Bronchial epithelial cell (primary cell): ENCODE measurements around the gene DDC. TPM values are rescaled to one million over a fixed set of nuclear protein-coding genes. Genes with fewer than 3 reads are reported as not detected.

Experiments used
- DNase-seq: peaks from one replicate; pipeline ENCODE4 v3.0.0-alpha.2; 2010; ENCODE audit warnings: low read depth
- FAIRE-seq: peaks from 2 replicates; lab custom pipeline; 2011; peaks lifted over from hg19 to GRCh38; lab: Jason Lieb, UNC
- H3K27me3 ChIP-seq: 2 replicates; pipeline ENCODE4 v1.5.1; 2011; ENCODE audit warnings: low read length; ENCODE audit not compliant: control insufficient read depth, insufficient read depth
- H3K36me3 ChIP-seq: 2 replicates; pipeline ENCODE4 v1.5.1; 2011; ENCODE audit warnings: low read length; ENCODE audit not compliant: control insufficient read depth, insufficient read depth
- H3K4me3 ChIP-seq: 2 replicates; pipeline ENCODE4 v1.5.1; 2011; ENCODE audit warnings: mild to moderate bottlenecking, low read depth, low read length, control low read depth
- CTCF ChIP-seq: IDR thresholded peaks from 2 replicates; pipeline ENCODE4 v1.5.1; 2011; ENCODE audit warnings: mild to moderate bottlenecking, moderate library complexity, low read length, control low read depth, inconsistent platforms; ENCODE audit not compliant: insufficient read depth, severe bottlenecking
- total RNA-seq: library from RNA; depleted of rRNA; stranded (reverse); fragments of >200 nt; gene quantifications from 2 replicates; pipeline ENCODE4 v1.2.1, GENCODE V29; 2014

Gene DDC
- 0.26 TPM in 1 of 2 replicates, not detected in the other for total RNA-seq

GRCh38 chr7:50564640-50565558 lies at the start of gene DDC:
DDC (minus strand) TSS chr7:50565405; CDS start chr7:50544085, 21,320 bp downstream.
- no peak within 1 kb of the TSS for H3K4me3 ChIP-seq
- DNase-seq (no peak), FAIRE-seq (peak; percentile 55)
- H3K27me3 ChIP-seq = peaks cover 10% of the 10 kb centered on the region
- TF ChIP-seq CTCF = no peak
- H3K36me3 ChIP-seq = no peaks in the 10 kb centered on the region

DNA sequence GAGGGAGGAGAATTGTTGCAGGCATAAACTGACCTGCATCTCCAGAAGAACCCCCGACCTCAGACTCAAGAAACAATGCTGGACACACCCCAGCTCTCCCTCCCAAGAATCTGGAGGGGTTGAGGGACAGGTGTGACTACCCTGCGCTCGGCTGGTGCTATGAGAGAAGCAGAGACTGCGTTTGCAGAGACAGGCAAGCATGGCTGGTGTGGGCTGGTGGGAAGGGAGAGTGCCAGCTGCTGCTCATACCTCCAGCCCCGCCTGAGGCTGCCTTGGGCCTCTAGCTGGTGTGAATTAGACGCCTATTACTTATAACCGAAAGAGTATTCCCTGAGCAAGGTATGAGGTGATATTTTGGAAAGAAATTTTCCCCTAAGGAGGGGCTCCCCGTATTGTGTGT lies 48.3 kb upstream of the DDC start:
- no peak for TF ChIP-seq CTCF
- Histone ChIP-seq H3K36me3 (peaks cover 27% of the 10 kb centered on the region), H3K4me3 (no peak overlapping the region), H3K27me3 (no peaks in the 10 kb centered on the region)
- FAIRE-seq = no peak
- DNase-seq = no peak

DNA sequence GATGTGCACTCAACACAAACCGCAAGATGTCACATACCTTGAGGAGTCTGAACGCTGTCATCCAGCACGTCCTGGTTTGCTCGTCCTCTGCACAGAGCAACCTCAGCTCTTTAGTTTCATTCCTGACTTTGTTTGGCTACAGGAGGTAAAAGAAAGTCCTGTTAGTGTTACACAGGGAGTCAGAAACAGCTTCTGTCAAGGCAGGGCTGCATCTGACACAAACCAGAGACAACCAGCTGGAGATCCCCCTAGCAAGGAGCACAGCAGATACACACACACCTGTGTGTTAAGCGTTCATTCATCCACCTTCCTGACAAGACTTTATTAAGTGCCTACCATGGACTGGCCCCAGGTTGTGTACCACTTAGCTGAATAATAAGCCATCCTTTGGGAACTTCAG lies 47.5 kb upstream of the DDC start:
- DNase-seq (no peak), FAIRE-seq (no peak)
- no peak for TF ChIP-seq CTCF
- Histone ChIP-seq H3K4me3 (no peak overlapping the region), H3K36me3 (peaks cover 27% of the 10 kb centered on the region), H3K27me3 (no peaks in the 10 kb centered on the region)

DNA sequence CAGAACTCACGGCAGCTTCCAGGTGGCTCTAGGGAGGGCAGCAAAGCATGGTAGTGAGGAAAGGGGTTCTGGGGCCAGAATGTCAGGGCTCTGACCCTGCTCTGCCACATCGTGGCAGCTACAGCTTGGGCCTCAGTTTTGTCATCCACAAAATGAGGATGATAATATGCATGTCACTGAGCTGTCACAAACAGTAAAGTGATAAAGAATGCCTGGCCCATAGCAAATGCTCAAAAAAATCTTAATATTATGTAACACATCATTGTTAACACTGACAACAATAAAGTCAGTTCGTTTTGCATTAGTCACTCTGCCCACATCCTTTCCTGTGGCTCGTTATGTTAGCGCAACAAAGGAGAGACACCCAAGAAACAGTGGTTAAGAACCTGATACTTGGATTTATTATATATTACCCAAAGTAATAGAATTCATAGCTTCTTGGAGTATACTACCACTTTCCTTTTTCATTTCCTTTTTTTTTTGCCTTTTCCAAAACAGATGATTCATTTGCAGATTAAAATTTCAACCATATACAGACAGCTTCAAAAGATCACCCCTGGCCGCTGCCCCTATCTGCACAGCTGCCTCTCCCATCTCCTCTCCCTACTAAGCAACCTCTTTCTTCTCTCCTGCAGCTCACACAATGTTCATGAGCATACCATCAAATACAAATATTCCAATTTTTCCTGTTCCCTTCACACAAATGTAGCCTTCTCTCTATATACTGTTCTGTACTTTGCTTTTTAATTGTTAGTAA lies 45.5 kb upstream of the DDC start:
- H3K36me3 ChIP-seq = peaks cover 30% of the 10 kb centered on the region
- FAIRE-seq (no peak), DNase-seq (peak; percentile 78)
- no peak for TF ChIP-seq CTCF
- no peaks in the 10 kb centered on the region for H3K27me3 ChIP-seq
- H3K4me3 ChIP-seq = no peak overlapping the region

DNA sequence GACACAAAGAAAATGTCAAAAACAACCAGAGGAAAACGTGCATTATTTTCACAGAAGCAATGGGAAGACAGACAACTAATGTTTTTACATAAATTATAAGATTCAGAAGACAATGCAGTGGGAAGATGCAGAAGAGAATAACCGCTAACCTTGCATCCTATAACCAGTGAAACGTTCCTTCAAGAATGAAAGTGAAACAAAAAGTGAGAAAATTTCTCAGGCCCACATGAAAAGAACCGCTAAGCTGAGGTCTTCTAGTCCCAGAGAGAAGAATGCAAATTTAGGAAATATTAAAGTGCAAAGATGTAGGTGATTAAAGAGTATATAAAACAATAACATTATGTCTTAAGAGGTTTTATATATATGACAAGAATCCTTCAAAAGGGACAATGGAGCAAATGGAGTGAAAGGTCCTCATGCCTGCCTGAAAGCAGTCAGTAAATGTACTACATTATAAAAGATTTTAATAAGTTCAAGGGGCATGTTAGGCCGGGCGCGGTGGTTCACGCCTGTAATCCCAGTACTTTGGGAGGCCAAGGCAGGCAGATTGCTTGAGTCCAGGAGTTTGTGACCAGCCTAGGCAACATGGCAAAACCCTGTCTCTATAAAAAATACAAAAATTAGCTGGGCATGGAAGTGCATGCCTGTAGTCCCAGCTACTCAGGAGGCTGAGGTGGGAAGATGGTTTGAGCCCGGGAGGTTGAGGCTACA lies 43.1 kb upstream of the DDC start:
- DNase-seq = no peak
- Histone ChIP-seq H3K36me3 (peaks cover 31% of the 10 kb centered on the region), H3K27me3 (no peaks in the 10 kb centered on the region), H3K4me3 (no peak overlapping the region)
- TF ChIP-seq CTCF = no peak
- no peak for FAIRE-seq
